ENCODE results near the gene PIP5K1C.
"Not testable (repeated sequence)": the region's sequence is repeated elsewhere in the genome, so short reads cannot be mapped to it uniquely, and the experiment has no call there.

The PIP5K1C gene

DNA sequence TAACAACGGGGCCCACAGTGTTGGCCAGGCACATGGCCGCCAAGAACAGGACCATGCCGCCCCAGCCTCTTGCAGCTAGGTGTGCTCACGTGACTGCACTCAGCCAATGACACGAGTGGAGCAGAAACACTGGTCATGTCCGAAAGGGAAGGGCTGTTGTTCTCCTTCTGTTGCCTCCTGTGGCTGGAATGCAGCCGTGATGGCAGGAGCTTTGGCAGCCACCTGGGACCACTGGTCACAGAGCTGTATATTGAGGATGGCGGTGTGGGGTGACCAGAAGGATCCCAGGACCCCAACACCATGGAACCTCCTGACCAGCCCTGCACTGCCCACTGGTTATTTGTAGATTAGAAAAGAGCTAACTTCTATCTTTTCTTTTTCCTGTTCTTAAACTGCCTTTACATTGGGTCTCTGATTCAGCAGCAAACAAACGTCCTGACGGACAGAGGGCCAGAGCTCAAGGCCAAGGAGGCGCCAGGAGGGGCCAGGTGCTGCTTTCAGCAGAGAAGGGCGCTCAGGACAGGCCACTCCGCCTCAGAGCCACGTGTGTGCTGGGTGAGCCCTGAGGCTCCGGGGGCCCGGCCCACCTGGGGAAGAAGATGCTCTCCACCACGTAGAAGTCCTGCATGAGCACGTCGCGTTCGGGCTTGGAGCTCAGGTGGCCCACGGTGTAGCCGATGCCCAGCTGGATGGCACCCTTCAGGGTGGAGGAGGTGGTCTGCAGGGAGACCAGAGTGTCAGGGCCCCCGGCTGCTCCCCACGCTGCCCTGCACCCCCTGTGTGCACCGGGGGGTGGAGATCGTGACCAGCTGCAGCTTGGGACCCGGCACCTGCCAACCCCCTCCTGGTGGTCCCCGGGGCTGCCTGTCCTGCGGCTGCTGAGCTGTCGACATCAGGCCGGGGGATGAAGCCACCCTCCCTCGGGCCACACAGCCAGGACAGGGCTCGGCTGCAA lies 38.7 kb downstream of the PIP5K1C start:
- no peak for DNase-seq (ENCODE audit: low spot score)

GRCh38 chr19:3660493-3661219 lies 39.6 kb downstream of the PIP5K1C start:
- DNase-seq (ENCODE audit: low spot score): no peak

- no peak for DNase-seq (ENCODE audit: low spot score)
Measured at GRCh38 chr19:3659746-3660112, 40.5 kb downstream of the PIP5K1C start.

DNA sequence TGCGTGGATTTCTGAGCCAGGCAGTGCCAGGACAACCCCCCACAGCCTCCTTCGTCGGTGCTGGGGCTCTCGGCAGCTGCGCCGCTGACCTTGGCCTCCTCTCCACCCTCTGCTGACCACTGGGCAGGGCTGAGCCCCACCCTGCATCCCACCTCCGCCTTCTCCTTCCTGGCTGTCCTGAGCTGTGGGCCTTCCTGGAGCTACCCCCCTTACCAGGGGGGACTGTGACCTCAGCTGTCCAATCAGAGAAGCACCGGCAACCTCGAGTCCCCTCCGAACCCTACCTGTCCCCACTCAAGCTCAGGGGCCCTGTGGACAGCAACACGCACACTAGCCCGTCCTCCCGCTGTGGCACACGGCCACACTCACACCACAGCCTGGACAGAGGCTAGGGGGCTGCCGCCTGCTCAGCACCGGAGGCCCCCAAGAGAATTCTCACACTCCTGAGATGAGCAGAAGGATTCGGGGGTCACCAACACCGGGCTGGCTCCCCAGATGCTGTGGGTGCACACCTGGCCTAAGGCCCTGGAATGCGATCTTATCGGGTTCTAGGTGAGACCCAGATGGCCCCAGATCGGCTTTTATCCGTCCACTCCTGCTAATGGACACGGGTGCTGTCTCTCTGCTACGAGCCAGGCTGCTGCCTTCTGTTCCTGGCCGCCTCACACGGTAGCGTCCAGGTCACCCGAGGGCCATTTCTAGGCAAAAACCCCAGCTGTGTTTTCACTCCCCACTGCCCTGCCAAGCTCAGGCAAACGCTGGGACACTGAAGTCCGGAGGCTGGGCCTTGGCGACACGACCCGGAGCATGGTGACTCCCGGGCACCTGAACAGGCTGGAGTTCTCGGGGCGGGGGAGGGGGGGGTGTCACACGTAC lies 41.2 kb downstream of the PIP5K1C start:
- no peak for DNase-seq (ENCODE audit: low spot score)

DNA sequence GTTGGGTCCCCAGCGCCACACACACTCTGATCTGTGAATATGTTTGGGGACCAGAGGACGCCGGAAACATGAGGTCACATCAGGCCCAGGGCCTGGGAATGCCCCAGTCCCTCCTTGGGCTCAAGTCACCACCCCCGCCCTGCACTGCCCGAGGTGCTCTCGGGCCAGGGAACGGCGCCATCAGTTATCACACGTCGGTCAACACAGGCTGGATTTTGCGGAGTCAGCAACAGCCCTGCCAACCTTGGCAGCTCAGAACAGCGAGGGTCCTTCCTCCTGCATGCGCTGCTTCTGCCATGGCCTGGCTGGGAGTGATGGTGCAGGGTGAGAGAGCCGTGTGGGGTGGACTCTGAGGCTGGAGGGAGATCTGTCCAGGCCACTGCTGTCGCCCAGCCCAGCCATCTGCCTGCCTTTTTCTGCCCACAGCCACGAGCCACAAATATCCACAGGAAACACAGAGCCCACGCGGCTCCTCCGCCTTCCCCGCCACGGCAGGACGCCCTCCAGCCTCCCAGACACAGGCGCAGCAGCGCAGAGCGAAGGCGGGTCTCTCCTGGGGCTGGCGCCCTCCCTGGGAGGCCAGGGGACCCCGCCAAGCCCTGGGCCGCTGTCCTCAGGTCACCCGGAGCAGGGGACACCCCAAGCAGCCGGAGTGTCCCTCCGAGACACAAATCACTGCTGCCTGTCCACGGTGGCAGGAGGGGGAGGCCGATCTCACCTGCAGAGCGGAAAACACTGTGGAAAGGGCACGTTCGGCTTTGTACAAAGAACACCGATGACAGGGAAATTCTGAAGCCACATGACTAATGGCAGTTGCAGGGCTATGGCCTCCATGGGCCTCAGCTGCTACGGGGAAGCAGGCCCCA lies 42.0 kb downstream of the PIP5K1C start:
- no peak for DNase-seq (ENCODE audit: low spot score)

- DNase-seq (ENCODE audit: low spot score): no peak
Measured at GRCh38 chr19:3657395-3657769, 42.9 kb downstream of the PIP5K1C start.

DNA sequence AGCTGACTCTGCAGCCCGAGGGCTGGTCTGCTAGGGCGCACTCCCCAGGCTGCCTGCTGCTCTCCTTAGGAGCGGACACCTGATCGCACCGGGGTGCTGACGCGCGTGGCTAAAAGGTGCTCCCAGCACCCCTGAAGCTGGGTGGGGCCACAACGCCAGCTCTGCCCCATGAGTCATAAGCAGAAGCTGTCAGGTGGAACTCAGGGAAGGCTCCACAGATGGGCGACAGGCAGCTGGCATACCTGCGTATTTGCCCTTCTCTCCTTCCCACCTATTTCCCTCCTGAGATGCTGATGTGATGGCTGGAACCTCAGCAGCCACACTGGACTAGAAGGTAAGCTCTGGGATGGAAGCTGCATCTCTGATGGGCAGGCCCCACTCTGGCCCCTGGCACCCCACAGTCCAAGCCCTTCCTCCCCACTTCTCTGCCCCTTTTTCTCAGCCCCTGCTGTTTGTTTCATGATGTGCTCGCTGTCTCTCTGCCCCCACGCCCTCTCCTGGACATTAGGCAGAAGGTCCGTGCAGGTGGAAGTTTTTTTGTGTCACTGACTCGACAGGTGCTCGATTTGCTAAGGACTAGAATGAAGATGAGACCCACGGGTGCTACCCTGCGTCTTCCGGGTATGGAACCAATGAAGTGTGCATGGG lies 43.4 kb downstream of the PIP5K1C start:
- DNase-seq (ENCODE audit: low spot score): no peak

GRCh38 chr19:3656073-3656746 lies 44.1 kb downstream of the PIP5K1C start:
- no peak for DNase-seq (ENCODE audit: low spot score)

DNA sequence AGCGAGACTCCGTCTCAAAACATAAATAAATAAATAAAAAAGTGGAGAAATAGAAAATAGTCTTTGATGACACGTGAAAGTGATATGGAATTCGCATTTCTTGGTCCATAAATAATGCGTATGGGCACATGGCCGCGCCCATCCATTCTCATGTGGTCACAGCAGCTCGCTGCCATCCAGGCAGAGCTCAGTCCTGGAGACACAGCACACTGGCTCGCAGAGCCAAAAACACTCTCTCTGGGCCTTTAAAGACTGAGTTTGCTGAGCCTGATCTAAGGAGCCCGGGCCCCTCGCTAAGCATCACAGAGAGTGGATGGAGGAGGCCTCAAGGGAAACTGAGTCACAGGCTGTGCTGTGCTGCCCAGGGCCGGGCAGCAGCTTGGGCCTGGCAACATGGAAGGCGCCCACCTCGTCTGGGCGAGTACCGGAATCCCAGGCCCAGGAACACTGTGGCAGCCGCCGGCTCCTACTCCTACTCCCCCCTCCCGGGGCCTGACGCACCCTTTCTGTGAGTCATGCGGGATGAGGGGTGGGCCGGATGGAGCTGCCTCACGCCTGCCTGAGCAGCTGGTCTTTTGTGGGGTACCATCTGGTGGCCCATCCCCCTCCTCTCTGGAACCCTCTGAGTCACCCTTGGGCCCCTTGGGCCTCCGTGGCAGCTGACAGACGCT lies 44.7 kb downstream of the PIP5K1C start:
- DNase-seq (ENCODE audit: low spot score): peak; percentile 75

DNA sequence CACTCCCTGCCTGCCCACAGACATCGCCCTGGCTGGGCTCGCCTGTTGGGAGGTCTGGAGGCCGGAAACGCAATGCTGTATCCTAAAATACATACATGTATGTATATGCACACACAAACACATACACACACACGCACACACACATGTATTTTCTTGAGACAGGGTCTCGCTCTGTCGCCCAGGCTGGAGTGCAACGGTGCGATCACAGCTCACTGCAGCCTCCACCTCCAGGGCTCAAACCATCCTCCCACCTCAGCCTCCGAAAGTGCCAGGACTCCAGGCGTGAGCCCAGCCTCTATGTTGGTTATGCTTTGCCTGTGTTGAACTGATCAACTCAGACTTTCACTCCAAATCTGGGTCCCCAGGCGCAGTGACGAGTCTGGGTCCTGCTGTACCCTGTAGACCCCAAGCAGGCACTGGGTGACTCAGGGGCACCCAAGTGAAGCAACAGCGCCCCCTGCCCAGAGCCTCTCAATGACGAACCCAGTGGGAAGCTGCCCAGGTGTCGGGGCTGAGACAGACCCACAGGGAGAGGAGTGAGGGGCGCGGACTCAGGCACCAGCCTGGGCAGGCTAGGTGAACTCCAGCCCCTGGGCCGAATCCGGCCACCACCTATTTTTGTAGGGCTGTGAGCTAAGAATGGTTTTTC lies 46.3 kb downstream of the PIP5K1C start:
- DNase-seq (ENCODE audit: low spot score): no peak

DNA sequence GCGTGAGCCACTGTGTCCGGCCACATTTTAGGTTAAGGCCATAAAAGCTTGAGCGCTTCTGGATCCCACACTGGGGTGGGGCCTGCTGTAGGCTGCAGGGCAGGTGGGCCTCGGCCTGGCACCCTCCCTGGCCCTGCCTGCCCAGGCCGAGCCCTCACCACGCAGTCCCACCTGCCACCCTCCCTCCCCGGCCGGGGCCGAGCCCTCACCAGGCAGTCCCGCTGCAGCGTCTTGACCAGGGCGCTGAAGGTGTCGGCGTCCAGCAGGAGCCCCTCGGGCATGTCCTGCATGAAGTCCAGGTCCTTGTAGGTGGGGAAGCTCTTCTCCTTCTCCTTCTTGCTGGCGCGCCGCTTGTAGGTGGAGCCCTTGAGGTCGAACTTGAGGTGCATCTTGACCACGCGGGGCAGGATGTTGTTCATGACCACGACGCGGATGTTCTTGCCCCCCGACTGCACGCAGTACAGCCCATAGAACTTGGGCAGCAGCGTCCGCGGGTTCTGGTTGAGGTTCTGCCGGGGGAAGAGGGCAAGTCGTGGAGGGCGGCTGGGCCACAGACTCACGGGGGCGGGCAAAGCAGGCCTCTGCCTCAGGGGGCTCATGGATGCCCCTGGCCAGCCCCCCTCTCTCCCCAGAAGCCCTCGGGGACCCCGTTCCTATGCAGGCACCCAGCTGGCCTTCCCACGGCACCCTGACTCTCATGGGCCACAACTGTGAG lies 47.0 kb downstream of the PIP5K1C start:
- DNase-seq (ENCODE audit: low spot score): no peak

DNA sequence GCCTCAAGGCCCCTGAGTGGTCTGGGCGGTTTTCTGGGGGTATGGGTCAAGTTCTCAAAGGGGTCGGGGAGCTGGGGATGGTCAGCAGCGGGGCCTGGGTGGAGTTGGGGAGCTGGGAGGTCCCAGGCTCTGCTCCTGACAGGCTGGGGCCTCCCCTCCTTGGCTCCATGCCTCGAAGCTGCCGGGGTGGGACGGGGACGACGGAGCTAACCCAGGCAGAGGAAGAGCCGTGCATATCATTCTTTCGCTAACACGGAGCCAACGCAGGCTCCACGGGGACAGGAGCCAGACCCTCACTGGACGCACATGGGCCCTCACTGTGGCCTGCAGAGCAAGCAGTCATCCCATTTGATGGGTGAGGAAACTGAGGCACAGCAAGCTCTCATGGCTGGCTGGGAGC lies 47.8 kb downstream of the PIP5K1C start:
- no peak for DNase-seq (ENCODE audit: low spot score)

DNA sequence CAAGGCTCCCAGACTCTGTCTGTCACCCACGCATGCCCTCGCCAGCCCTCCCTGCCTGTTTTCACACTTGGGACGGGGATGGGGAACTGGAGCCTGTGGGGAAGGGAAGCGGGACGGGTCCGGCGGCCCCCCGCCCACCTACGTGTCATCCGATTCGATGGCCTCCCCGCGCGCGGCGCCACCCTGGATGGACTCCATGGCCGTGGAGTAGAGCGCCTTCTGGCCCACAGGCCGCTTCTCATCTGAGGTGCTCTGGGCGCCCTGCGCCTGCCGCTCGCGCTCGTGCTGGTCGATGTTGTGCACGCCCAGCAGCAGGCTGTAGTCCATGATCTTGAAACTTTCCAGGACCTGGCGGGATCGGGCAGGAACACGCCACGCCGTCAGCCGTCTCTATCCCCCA lies 48.6 kb downstream of the PIP5K1C start:
- DNase-seq (ENCODE audit: low spot score): no peak

DNA sequence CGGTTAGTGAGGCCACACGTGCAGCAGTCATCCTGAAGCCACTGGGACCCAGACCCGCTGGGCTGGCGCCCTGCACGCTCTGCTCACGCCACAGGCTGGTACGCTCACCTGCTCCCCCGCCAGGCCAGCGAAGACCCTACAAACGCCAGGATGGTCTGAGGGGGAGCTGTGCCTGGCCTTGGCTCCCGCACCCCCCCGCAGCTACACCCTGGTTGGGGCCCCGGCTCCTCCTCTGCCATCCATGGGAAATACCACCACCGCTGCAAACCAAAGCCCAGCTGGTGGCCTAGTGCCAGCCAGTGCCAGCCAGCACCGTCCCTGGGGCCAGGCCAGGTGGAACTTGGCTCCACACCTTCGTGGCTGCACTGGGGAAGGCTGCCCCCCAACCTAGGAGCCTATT lies 50.4 kb downstream of the PIP5K1C start:
- no peak for DNase-seq (ENCODE audit: low spot score)

GRCh38 chr19:3648037-3648905 lies 52.0 kb downstream of the PIP5K1C start:
- DNase-seq (ENCODE audit: low spot score): no peak

DNA sequence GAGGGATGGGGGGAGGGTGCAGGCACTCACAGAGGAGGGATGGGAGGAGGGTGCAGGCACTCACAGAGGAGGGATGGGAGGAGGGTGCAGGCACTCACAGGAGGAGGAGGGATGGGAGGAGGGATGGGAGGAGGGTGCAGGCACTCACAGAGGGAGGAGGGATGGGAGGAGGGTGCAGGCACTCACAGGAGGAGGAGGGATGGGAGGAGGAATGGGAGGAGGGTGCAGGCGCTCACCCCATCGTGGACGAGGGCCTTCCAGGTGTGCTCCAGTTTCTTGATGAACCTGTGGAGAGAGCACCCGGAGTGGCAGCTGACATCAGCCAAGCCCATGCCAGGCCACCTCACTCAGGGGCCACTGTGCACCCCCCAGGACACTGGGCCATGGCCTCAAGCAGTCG lies 53.2 kb downstream of the PIP5K1C start:
- DNase-seq (ENCODE audit: low spot score): not testable (repeated sequence)

DNA sequence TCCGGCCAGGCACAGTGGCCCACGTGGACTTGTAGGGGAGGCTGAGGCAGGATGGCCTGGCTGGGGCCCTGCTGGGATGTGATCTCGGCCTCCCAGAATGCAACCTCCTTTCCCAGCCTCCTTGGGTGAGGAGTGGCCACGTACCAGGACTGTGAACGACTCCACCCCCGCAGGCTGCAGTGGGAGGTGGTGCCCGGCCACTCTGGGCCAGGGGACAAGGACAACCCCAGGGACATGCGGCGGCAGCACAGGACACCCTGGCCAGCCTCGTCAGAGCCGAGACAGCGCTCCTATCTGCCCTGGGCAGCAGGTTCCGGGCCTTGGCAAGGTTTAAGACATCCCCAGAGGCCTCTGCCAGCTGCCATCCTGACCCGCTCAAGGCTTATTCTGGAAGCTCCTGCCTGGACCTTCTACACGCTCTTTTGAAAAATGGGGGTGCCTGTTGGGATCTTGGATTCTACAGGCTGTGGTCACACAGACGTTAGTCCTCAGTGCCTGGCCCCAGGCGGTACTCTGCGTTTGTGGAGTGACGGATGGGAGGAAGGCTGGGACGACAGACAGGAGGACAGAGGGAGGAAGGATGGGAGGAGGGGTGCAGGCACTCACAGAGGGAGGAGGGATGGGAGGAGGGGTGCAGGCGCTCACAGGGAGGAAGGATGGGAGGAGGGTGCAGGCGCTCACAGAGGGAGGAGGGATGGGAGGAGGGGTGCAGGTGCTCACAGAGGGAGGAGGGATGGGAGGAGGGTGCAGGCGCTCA lies 53.8 kb downstream of the PIP5K1C start:
- DNase-seq (ENCODE audit: low spot score): no peak
